GM12878 (cell line): ENCODE data around the gene ALDH6A1.
"Not testable (repeated sequence)": the region's sequence is repeated elsewhere in the genome, so short reads cannot be mapped to it uniquely, and the experiment has no call there.

Experiments
- CBFB ChIP-seq: IDR thresholded peaks from 2 replicates; pipeline ENCODE4 v1.6.1; 2016; ENCODE audit warnings: antibody characterized with exemption, low read depth
- IKZF1 ChIP-seq: fragments of 450-650 bp; conservative IDR thresholded peaks from 2 replicates; pipeline ENCODE4 v1.6.1; 2017; ENCODE audit warnings: antibody characterized with exemption, mild to moderate bottlenecking
- RFX5 ChIP-seq: IDR thresholded peaks from 2 replicates; pipeline ENCODE4 v1.6.1; 2011; ENCODE audit warnings: low read depth, low read length, improper control_type of control experiment
- TF ChIP-seq, protein P1 (sequence below), 3 experiments: IDR thresholded peaks in 2 of 3; conservative IDR thresholded peaks in 1 of 3; 2 replicates each; pipeline ENCODE4 v1.5.1; 2011; ENCODE audit warnings: low read depth in 3 of 3, low read length in 3 of 3, mild to moderate bottlenecking in 3 of 3, control low read depth in 2 of 3, moderate library complexity in 2 of 3, inconsistent platforms in 1 of 3, mixed read lengths in 1 of 3; ENCODE audit not compliant: control insufficient read depth in 2 of 3, insufficient read depth in 1 of 3; ENCODE audit errors: extremely low read depth in 1 of 3

DNA sequence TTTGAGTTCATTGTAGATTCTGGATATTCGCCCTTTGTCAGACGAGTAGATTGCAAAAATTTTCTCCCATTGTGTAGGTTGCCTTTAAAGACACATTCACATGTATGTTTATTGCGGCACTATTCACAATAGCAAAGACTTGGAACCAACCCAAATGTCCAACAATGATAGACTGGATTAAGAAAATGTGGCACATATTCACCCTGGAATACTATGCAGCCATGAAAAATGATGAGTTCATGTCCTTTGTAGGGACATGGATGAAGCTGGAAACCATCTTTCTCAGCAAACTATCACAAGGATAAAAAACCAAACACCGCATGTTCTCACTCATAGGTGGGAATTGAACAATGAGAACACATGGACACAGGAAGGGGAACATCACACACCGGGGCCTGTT lies 41.2 kb upstream of the ALDH6A1 start:
- not testable (repeated sequence) for TF ChIP-seq CBFB, IKZF1, RFX5
- TF ChIP-seq, protein P1, sequence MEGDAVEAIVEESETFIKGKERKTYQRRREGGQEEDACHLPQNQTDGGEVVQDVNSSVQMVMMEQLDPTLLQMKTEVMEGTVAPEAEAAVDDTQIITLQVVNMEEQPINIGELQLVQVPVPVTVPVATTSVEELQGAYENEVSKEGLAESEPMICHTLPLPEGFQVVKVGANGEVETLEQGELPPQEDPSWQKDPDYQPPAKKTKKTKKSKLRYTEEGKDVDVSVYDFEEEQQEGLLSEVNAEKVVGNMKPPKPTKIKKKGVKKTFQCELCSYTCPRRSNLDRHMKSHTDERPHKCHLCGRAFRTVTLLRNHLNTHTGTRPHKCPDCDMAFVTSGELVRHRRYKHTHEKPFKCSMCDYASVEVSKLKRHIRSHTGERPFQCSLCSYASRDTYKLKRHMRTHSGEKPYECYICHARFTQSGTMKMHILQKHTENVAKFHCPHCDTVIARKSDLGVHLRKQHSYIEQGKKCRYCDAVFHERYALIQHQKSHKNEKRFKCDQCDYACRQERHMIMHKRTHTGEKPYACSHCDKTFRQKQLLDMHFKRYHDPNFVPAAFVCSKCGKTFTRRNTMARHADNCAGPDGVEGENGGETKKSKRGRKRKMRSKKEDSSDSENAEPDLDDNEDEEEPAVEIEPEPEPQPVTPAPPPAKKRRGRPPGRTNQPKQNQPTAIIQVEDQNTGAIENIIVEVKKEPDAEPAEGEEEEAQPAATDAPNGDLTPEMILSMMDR (IDR thresholded peaks at IDR 0.05 in 2 of 3, conservative IDR thresholded peaks at IDR 0.05 in 1 of 3; ENCODE audit: control insufficient read depth in 2 of 3, extremely low read depth in 1 of 3, insufficient read depth in 1 of 3, low read depth in 3 of 3, low read length in 3 of 3) = not testable (repeated sequence)
